ENCODE results near the gene NID1.
"Not testable (repeated sequence)": the region's sequence is repeated elsewhere in the genome, so short reads cannot be mapped to it uniquely, and the experiment has no call there.

NID1 gene

GRCh38 chr1:236024641-236025040 lies 40.2 kb downstream of the NID1 start:
- no peak for DNase-seq (ENCODE audit: low spot score)

- no peak for DNase-seq (ENCODE audit: low spot score)
Observed at GRCh38 chr1:236023926-236024565, 40.8 kb downstream of the NID1 start.

- DNase-seq (ENCODE audit: low spot score), result no peak
Observed at GRCh38 chr1:236021424-236022135, 43.3 kb downstream of the NID1 start.

- DNase-seq (ENCODE audit: low spot score), result no peak
Observed at GRCh38 chr1:236020359-236021219, 44.3 kb downstream of the NID1 start.

- DNase-seq (ENCODE audit: low spot score), result no peak
Observed at GRCh38 chr1:236018885-236019453, 45.9 kb downstream of the NID1 start.

- no peak for DNase-seq (ENCODE audit: low spot score)
Observed at GRCh38 chr1:236016782-236017400, 48.0 kb downstream of the NID1 start.

- no peak for DNase-seq (ENCODE audit: low spot score)
Observed at GRCh38 chr1:236016083-236016482, 48.8 kb downstream of the NID1 start.

- DNase-seq (ENCODE audit: low spot score), result no peak
Observed at GRCh38 chr1:236015539-236015938, 49.4 kb downstream of the NID1 start.

- no peak for DNase-seq (ENCODE audit: low spot score)
Observed at GRCh38 chr1:236013330-236013729, 51.6 kb downstream of the NID1 start.

GRCh38 chr1:236011641-236012040 lies 53.2 kb downstream of the NID1 start:
- no peak for DNase-seq (ENCODE audit: low spot score)

- DNase-seq (ENCODE audit: low spot score), result no peak
Observed at GRCh38 chr1:236010443-236010842, 54.4 kb downstream of the NID1 start.

- DNase-seq (ENCODE audit: low spot score), result no peak
Observed at GRCh38 chr1:236009857-236010256, 55.0 kb downstream of the NID1 start.

GRCh38 chr1:236009191-236009590 lies 55.7 kb downstream of the NID1 start:
- no peak for DNase-seq (ENCODE audit: low spot score)

- no peak for DNase-seq (ENCODE audit: low spot score)
Observed at GRCh38 chr1:236007781-236008180, 57.1 kb downstream of the NID1 start.

GRCh38 chr1:236003058-236003457 lies 61.8 kb downstream of the NID1 start:
- DNase-seq (ENCODE audit: low spot score), result not testable (repeated sequence)

- DNase-seq (ENCODE audit: low spot score), result no peak
Observed at GRCh38 chr1:236002572-236002971, 62.3 kb downstream of the NID1 start.

GRCh38 chr1:236002025-236002390 lies 62.9 kb downstream of the NID1 start:
- DNase-seq (ENCODE audit: low spot score), result no peak

GRCh38 chr1:236000781-236001180 lies 64.1 kb downstream of the NID1 start:
- no peak for DNase-seq (ENCODE audit: low spot score)

- no peak for DNase-seq (ENCODE audit: low spot score)
Observed at GRCh38 chr1:235999259-235999925, 65.5 kb downstream of the NID1 start.

- DNase-seq (ENCODE audit: low spot score), result no peak
Observed at GRCh38 chr1:235998812-235999211, 66.1 kb downstream of the NID1 start.

- DNase-seq (ENCODE audit: low spot score), result no peak
Observed at GRCh38 chr1:235997931-235998330, 67.0 kb downstream of the NID1 start.

GRCh38 chr1:235997049-235997448 lies 67.8 kb downstream of the NID1 start:
- DNase-seq (ENCODE audit: low spot score), result no peak

Measured in NAMALWA (cell line).